ENCODE results near the gene SERPINA10. TPM values are rescaled to one million over a fixed set of nuclear protein-coding genes. Genes with fewer than 3 reads are reported as not detected.

SERPINA10 gene
- total RNA-seq, 4 donors from 2014 or later = not detected

DNA sequence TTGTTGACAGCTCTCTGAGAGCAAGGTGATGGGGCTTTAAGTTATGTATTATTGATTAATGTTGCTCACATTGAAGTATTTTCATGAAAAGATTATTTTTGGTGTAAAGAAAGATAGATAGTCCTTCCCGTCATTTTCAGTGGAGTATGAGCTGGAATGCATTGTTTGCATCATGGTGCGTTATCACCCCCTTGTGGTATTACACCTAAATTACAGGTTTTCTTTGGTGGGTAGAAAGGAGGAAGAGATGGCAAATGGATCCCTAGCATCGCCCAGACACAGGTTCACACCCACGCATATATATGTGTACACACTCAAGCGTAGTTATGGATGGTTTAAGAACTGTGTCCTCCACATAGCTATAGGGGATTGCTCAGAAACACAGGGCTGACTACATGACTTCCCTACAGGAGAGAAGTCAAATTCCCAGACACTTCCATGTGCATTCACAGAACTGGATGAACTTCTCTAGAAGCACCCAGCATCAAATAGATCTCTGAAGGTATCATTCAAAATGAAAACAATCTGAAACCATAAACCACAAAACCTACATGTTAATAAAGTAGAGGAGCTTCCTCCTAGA, 14.4 kb upstream of the SERPINA10 start:
- no peak overlapping the region for H3K4me3 ChIP-seq (replicated peaks in 1 of 3)
- intact Hi-C loops (cut with DNase I) = no loop called here
- WGBS, 2 donors = 23 to 52% methylated on average over 5 of the region's 5 CpGs

DNA sequence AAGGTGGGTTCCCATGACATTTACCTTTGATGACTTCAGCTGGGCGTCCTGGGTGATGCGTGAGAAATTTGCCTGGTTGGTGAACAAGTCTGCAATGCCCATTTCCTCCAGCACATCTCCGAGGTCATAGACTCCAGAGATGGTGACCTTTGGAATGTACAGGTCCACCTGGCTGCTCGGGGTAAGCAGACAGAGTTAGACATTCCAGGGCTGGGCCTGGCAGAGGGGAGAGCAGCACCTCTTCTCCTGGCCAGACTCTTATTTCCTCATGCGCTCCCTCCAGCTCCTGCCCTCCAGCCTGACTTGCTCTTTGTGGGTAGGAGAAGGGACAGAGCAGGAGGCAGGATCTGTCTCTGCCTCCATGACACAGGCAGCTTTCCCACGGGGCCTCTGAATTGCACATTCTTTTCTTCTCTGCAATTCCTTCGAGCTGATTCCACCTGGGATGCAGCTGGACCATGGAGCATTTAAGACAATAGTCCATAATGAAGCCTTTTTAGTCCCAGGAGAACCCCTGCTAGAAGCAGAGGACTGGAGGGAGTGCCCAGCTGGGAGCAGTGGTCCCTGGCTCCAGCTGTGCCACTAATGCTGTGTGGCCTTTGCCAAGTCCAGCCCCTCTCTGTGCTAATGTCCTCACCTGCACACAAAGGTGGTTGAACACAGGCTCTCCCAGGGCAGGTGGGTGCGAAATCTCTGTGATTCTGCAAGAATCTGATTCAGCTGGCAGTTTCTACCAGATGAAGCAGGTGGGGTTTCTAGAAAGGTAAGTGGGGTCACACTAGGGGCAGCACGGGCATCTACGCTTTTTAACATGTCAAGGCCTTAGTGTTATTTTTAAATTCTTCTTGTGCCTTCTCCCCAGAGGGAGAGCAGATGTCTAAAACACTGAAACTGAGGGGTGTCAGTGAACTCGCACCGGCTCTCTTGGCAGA, 13.2 kb upstream of the SERPINA10 start:
- WGBS, 2 donors = 77 to 79% methylated on average over 12 of the region's 12 CpGs
- Histone ChIP-seq H3K27me3 (no peaks in the 10 kb centered on the region), H3K9me3 (no peaks in the 10 kb centered on the region), H3K36me3 (no peaks in the 10 kb centered on the region), H3K27ac (no peak overlapping the region), H3K4me3 (replicated peaks in 1 of 3) (no peak overlapping the region), H3K4me1 (no peaks in the 10 kb centered on the region)
- TF ChIP-seq, protein P1, sequence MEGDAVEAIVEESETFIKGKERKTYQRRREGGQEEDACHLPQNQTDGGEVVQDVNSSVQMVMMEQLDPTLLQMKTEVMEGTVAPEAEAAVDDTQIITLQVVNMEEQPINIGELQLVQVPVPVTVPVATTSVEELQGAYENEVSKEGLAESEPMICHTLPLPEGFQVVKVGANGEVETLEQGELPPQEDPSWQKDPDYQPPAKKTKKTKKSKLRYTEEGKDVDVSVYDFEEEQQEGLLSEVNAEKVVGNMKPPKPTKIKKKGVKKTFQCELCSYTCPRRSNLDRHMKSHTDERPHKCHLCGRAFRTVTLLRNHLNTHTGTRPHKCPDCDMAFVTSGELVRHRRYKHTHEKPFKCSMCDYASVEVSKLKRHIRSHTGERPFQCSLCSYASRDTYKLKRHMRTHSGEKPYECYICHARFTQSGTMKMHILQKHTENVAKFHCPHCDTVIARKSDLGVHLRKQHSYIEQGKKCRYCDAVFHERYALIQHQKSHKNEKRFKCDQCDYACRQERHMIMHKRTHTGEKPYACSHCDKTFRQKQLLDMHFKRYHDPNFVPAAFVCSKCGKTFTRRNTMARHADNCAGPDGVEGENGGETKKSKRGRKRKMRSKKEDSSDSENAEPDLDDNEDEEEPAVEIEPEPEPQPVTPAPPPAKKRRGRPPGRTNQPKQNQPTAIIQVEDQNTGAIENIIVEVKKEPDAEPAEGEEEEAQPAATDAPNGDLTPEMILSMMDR (IDR thresholded peaks at IDR 0.05) = no peak
- TF ChIP-seq POLR2A (IDR thresholded peaks at IDR 0.05) = no peak
- DNase-seq = no peak
- intact Hi-C loops (cut with DNase I) = no loop called here

More for the DNA sequence above, 14.4 kb upstream of the SERPINA10 start:
- Histone ChIP-seq H3K27ac (no peak overlapping the region), H3K9me3 (no peaks in the 10 kb centered on the region), H3K4me1 (no peaks in the 10 kb centered on the region), H3K36me3 (no peaks in the 10 kb centered on the region), H3K27me3 (no peaks in the 10 kb centered on the region)
- no peak for TF ChIP-seq POLR2A (IDR thresholded peaks at IDR 0.05)
- TF ChIP-seq, protein P1 (IDR thresholded peaks at IDR 0.05) = no peak
- DNase-seq = no peak

DNA sequence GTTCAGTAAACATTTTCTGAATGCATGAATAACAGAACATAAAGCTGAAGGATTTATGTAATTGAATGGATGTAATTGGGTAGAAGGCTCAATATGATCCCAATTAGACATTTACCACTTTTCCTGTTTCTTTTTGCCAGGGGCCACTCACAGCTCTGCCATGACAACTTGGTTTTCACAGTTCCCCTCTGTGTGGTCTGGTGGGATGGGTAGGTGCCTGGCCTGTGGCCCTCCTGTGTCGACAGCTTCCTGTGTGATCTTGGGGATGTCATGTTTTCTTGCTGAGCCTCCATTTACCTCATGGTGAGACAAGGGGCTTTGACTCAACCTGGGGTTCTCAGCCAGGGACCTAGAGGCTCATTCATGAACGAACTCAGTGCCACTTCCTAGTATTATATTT, 12.6 kb upstream of the SERPINA10 start:
- H3K36me3 ChIP-seq = no peaks in the 10 kb centered on the region
- H3K27ac ChIP-seq = no peak overlapping the region
- TF ChIP-seq POLR2A (IDR thresholded peaks at IDR 0.05) = no peak
- TF ChIP-seq, protein P1 (IDR thresholded peaks at IDR 0.05) = no peak
- no peaks in the 10 kb centered on the region for H3K27me3 ChIP-seq
- H3K4me1 ChIP-seq = no peaks in the 10 kb centered on the region
- no peak for DNase-seq
- no peak overlapping the region for H3K4me3 ChIP-seq (replicated peaks in 1 of 3)
- H3K9me3 ChIP-seq = no peaks in the 10 kb centered on the region
- 72 to 80% methylated on average over 2 of the region's 2 CpGs for WGBS, 2 donors
- intact Hi-C loops (cut with DNase I) = no loop called here

DNA sequence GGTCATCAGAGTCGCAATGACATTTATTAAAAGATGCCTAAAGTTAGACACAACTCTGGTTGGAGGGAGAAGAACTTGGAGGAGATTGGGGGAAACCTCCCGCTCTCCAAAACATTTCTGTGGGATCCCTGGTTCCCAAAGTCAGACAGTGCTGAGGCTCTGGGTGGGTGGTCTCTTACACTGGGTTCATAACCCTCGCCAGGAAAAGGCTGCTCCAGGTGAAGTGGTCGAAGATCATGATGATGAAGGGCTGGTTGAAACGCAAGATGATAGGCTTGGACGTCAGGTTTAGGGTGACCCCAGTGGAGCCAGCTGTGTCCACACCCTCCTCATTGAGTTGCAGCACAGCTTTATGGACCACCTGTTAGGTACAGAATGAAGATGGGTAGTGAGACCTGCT, 11.2 kb upstream of the SERPINA10 start:
- Histone ChIP-seq H3K36me3 (no peaks in the 10 kb centered on the region), H3K9me3 (no peaks in the 10 kb centered on the region), H3K4me1 (no peaks in the 10 kb centered on the region), H3K27ac (no peak overlapping the region), H3K4me3 (replicated peaks in 1 of 3) (no peak overlapping the region), H3K27me3 (no peaks in the 10 kb centered on the region)
- TF ChIP-seq, protein P1 (IDR thresholded peaks at IDR 0.05) = no peak
- no peak for TF ChIP-seq POLR2A (IDR thresholded peaks at IDR 0.05)
- intact Hi-C loops (cut with DNase I) = no loop called here
- no peak for DNase-seq
- WGBS, 2 donors = 86 to 90% methylated on average over 6 of the region's 6 CpGs

DNA sequence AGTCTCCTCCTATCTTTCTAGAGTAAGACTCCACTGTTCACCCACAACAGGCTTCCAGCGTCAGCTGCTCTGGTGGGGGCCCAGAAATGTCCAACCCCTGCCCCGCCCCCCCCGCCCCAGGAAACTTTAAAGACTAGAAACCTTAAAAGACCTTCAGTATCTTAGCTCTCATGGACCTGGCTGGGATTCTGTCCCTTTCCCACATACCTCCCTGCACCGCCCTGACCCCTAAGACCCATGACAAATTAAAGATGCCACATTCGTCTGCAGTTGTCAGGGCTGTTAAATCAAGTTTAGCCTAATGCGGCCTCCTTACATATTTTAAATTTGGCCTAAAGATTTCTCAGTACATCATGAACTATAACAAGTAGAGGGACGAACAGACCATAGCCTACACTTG, 10.0 kb upstream of the SERPINA10 start:
- no peak overlapping the region for H3K4me3 ChIP-seq (replicated peaks in 1 of 3)
- H3K27me3 ChIP-seq = no peaks in the 10 kb centered on the region
- TF ChIP-seq, protein P1 (IDR thresholded peaks at IDR 0.05) = no peak
- H3K4me1 ChIP-seq = no peaks in the 10 kb centered on the region
- no peak for DNase-seq
- H3K27ac ChIP-seq = no peak overlapping the region
- intact Hi-C loops (cut with DNase I) = no loop called here
- 80 to 87% methylated on average over 7 of the region's 7 CpGs for WGBS, 2 donors
- H3K36me3 ChIP-seq = no peaks in the 10 kb centered on the region
- no peaks in the 10 kb centered on the region for H3K9me3 ChIP-seq

Measured in thyroid gland (tissue), 4 donors.